Keratinocyte (primary cell): Measurements from ENCODE around the gene UGT1A8. TPM values are rescaled to one million over a fixed set of nuclear protein-coding genes. Genes with fewer than 3 reads are reported as not detected.

ENCODE experiments used
- DNase-seq: peaks from one replicate; pipeline ENCODE4 v3.0.0-alpha.2; 2011; ENCODE audit warnings: low read depth, missing footprints, low spot score
- FAIRE-seq: peaks from 2 replicates; lab custom pipeline; 2011; peaks lifted over from hg19 to GRCh38; lab: Jason Lieb, UNC
- H2AFZ ChIP-seq: 2 replicates; pipeline ENCODE4 v1.6.0; 2012; ENCODE audit warnings: low read length, control low read depth, inconsistent platforms; ENCODE audit not compliant: control insufficient read depth
- H3K27ac ChIP-seq: 2 replicates; pipeline ENCODE4 v1.5.1; 2011; ENCODE audit warnings: low read length; ENCODE audit not compliant: control insufficient read depth, insufficient read depth
- H3K27me3 ChIP-seq: 3 replicates; pipeline ENCODE4 v1.6.0; 2011; ENCODE audit warnings: low read length; ENCODE audit not compliant: control insufficient read depth, insufficient read depth; ENCODE audit errors: extremely low read depth
- H3K36me3 ChIP-seq, 2 experiments: 2 replicates in 1 of 2; 3 replicates in 1 of 2; pipeline ENCODE4 v1.5.1; 2011; ENCODE audit warnings: low read length in 2 of 2, mild to moderate bottlenecking in 1 of 2; ENCODE audit not compliant: control insufficient read depth in 2 of 2, insufficient read depth in 2 of 2; ENCODE audit errors: extremely low read depth in 1 of 2
- H3K4me1 ChIP-seq: 3 replicates; pipeline ENCODE4 v1.5.1; 2011; ENCODE audit warnings: low read length; ENCODE audit not compliant: control insufficient read depth, insufficient read depth; ENCODE audit errors: extremely low read depth
- H3K4me2 ChIP-seq: 3 replicates; pipeline ENCODE4 v1.6.0; 2011; ENCODE audit warnings: low read depth, low read length; ENCODE audit not compliant: control insufficient read depth, insufficient read depth; ENCODE audit errors: extremely low read depth
- H3K4me3 ChIP-seq, 3 experiments: fragments of 200-600 bp in 1 of 3; sonication (generic) in 1 of 3; 2 replicates in 2 of 3; 3 replicates in 1 of 3; pipeline ENCODE4 v1.5.1; 2011 to 2016; ENCODE audit warnings: low read length in 3 of 3, mild to moderate bottlenecking in 3 of 3, control low read depth in 2 of 3, inconsistent platforms in 1 of 3, low read depth in 1 of 3, mixed read lengths in 1 of 3, mixed run types in 1 of 3, moderate library complexity in 1 of 3; ENCODE audit not compliant: control insufficient read depth in 2 of 3, insufficient read depth in 2 of 3; ENCODE audit errors: extremely low read depth in 1 of 3
- H3K79me2 ChIP-seq: 2 replicates; pipeline ENCODE4 v1.6.0; 2012; ENCODE audit warnings: low read length; ENCODE audit not compliant: control insufficient read depth, insufficient read depth
- H3K9ac ChIP-seq: 3 replicates; pipeline ENCODE4 v1.6.0; 2011; ENCODE audit warnings: low read length; ENCODE audit not compliant: control insufficient read depth, insufficient read depth; ENCODE audit errors: extremely low read depth
- H3K9me1 ChIP-seq: 3 replicates; pipeline ENCODE4 v1.6.0; 2011; ENCODE audit warnings: low read length; ENCODE audit not compliant: control insufficient read depth, insufficient read depth; ENCODE audit errors: extremely low read depth
- H3K9me3 ChIP-seq: 2 replicates; pipeline ENCODE4 v1.5.1; 2012; ENCODE audit warnings: low read depth, low read length; ENCODE audit not compliant: control insufficient read depth
- H4K20me1 ChIP-seq: 3 replicates; pipeline ENCODE4 v1.6.0; 2011; ENCODE audit warnings: low read length; ENCODE audit not compliant: control insufficient read depth, insufficient read depth; ENCODE audit errors: extremely low read depth
- EZH2 ChIP-seq: IDR thresholded peaks from one replicate; pipeline ENCODE4 v1.6.1; 2012; ENCODE audit warnings: inconsistent platforms, mild to moderate bottlenecking, low read length, moderate library complexity
- dilution Hi-C: fragments of 300-500 bp; cut with MboI; formaldehyde crosslinking; loops from one replicate; pipeline ENCODE4 v1.7.0; 2020; ENCODE audit warnings: low sequenced_read_pairs; ENCODE audit not compliant: extremely low pct_ligation_motif_present
- polyA plus RNA-seq, 5 experiments: library from polyadenylated mRNA; depleted of rRNA in 3 of 5; stranded (reverse) in 3 of 5; stranded (forward) in 1 of 5; unstranded in 1 of 5; fragments of >200 nt; gene quantifications; 1 replicate in 1 of 5; 2 replicates in 3 of 5; 3 replicates in 1 of 5; pipeline versions ENCODE4 v1.2.1 to v1.2.3, GENCODE V29; 2011 to 2012; ENCODE audit warnings: missing spikeins in 2 of 5, low read depth in 1 of 5, low replicate concordance in 1 of 5
- TF ChIP-seq, protein P1 (sequence below), 3 experiments: IDR thresholded peaks in 1 of 3; conservative IDR thresholded peaks in 1 of 3; optimal IDR thresholded peaks in 1 of 3; 2 replicates in 2 of 3; 3 replicates in 1 of 3; pipeline versions ENCODE3 to v1.5.1; 2011; ENCODE audit warnings: low read length in 3 of 3, mild to moderate bottlenecking in 3 of 3, moderate library complexity in 2 of 3, control low read depth in 1 of 3, inconsistent platforms in 1 of 3; ENCODE audit not compliant: insufficient read depth in 2 of 3; ENCODE audit errors: extremely low read depth in 1 of 3

UGT1A8 gene
- polyA plus RNA-seq, 1 donor (not counting 4 experiments of a cell fraction or from before 2014, with no cell fraction given): 0.64 TPM

DNA sequence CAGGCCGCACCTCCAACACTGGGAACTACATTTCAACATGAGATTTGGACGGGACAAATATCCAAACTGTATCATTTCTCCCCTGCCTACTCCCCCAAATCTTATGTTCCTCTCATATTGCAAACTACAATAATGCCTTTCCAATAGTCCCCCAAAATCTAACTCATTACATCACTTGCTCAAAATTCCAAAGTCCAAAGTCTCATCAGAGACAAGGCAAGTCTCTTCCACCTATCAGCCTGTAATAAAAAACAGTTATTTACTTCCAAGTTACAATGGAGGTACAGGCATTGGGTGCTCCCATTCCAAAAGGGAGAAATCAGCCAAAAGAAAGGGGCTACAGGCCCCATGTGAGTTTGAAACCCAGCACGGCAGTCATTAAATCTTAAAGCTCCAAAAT, 12.6 kb upstream of the UGT1A8 start:
- Histone ChIP-seq H3K4me2 (no peak overlapping the region), H3K27me3 (no peaks in the 10 kb centered on the region), H4K20me1 (no peaks in the 10 kb centered on the region), H2AFZ (no peak overlapping the region), H3K9me1 (no peaks in the 10 kb centered on the region), H3K4me3 (no peak overlapping the region), H3K4me1 (peaks cover 4% of the 10 kb centered on the region), H3K79me2 (no peaks in the 10 kb centered on the region), H3K27ac (no peak overlapping the region), H3K36me3 (no peaks in the 10 kb centered on the region), H3K9ac (no peak overlapping the region), H3K9me3 (no peaks in the 10 kb centered on the region)
- TF ChIP-seq, protein P1, sequence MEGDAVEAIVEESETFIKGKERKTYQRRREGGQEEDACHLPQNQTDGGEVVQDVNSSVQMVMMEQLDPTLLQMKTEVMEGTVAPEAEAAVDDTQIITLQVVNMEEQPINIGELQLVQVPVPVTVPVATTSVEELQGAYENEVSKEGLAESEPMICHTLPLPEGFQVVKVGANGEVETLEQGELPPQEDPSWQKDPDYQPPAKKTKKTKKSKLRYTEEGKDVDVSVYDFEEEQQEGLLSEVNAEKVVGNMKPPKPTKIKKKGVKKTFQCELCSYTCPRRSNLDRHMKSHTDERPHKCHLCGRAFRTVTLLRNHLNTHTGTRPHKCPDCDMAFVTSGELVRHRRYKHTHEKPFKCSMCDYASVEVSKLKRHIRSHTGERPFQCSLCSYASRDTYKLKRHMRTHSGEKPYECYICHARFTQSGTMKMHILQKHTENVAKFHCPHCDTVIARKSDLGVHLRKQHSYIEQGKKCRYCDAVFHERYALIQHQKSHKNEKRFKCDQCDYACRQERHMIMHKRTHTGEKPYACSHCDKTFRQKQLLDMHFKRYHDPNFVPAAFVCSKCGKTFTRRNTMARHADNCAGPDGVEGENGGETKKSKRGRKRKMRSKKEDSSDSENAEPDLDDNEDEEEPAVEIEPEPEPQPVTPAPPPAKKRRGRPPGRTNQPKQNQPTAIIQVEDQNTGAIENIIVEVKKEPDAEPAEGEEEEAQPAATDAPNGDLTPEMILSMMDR (optimal IDR thresholded peaks at IDR 0.05 in 1 of 3, IDR thresholded peaks at IDR 0.05 in 1 of 3, conservative IDR thresholded peaks at IDR 0.05 in 1 of 3; ENCODE audit: extremely low read depth in 1 of 3, insufficient read depth in 2 of 3, low read length in 3 of 3): no peak
- TF ChIP-seq EZH2: no peak
- DNase-seq (no peak), FAIRE-seq (no peak)
- dilution Hi-C loops: no loop called here

DNA sequence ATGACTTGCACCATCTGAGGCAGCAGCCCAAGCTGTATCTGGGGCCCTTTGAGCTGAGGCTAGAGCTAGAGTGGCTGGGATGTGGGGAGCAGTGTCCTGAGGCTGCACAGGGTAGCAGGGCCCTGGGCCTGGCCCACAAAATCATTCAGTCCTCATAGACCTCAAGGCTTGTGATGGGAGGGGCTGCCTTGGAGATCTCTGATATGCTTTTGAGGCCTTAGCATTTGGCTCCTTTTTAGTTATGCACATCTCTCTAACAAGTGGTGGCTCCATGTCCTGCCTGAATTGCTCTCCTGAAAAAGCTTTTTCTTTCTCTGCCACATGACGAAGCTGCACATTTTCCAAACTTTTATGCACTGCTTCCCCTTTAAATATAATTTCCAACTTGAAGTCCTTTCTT, 11.8 kb upstream of the UGT1A8 start:
- dilution Hi-C loops: no loop called here
- Histone ChIP-seq H3K4me3 (no peak overlapping the region), H2AFZ (no peak overlapping the region), H3K36me3 (no peaks in the 10 kb centered on the region), H3K9ac (no peak overlapping the region), H4K20me1 (no peaks in the 10 kb centered on the region), H3K9me3 (no peaks in the 10 kb centered on the region), H3K4me2 (no peak overlapping the region), H3K27ac (no peak overlapping the region), H3K79me2 (no peaks in the 10 kb centered on the region), H3K9me1 (no peaks in the 10 kb centered on the region), H3K27me3 (no peaks in the 10 kb centered on the region), H3K4me1 (no peaks in the 10 kb centered on the region)
- no peak for TF ChIP-seq EZH2
- TF ChIP-seq, protein P1 (optimal IDR thresholded peaks at IDR 0.05 in 1 of 3, IDR thresholded peaks at IDR 0.05 in 1 of 3, conservative IDR thresholded peaks at IDR 0.05 in 1 of 3; ENCODE audit: extremely low read depth in 1 of 3, insufficient read depth in 2 of 3, low read length in 3 of 3): no peak
- FAIRE-seq (no peak), DNase-seq (no peak)
